Measurements from ENCODE around the gene NR1H2.

DNA sequence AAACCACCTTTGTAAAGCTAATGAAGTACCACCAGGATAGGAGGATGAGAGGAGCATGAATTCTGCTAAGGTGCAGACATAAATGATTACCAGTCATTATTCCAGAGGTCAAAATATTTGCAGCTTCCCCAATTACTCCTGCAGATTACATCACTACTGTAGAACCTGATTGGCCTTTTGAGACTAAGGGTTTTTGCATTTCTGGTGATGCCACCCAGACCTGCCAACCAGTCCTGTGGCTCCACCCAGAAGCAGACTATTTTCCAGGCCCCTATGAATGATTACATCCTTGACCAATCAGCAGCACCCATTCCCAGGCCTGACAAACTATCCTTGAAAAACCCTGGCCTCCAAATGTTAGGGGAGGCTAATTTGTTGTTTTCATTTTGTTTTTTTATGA, 35.9 kb upstream of the NR1H2 start:
- TF ChIP-seq CTCF (conservative IDR thresholded peaks at IDR 0.05; ENCODE audit: low read depth in 2 of 2) (no peak), EZH2phosphoT487 (IDR thresholded peaks at IDR 0.05; ENCODE audit: unreplicated experiment) (no peak), EZH2 (IDR thresholded peaks at IDR 0.05; ENCODE audit: low read depth, unreplicated experiment) (no peak), REST (IDR thresholded peaks at IDR 0.05; ENCODE audit: unreplicated experiment) (no peak), JUNB (IDR thresholded peaks at IDR 0.05; ENCODE audit: unreplicated experiment) (no peak), POLR2AphosphoS5 (IDR thresholded peaks at IDR 0.05; ENCODE audit: low read depth) (no peak), NANOG (IDR thresholded peaks at IDR 0.05; ENCODE audit: borderline replicate concordance) (no peak), CREB1 (CRISPR knock-in tag; IDR thresholded peaks at IDR 0.05; ENCODE audit: low read depth) (no peak), ZNF462 (CRISPR knock-in tag; IDR thresholded peaks at IDR 0.05) (no peak), ZNF114 (CRISPR knock-in tag; IDR thresholded peaks at IDR 0.05) (no peak), ZNF331 (CRISPR knock-in tag; IDR thresholded peaks at IDR 0.05; ENCODE audit: low read depth) (no peak), STAT1 (IDR thresholded peaks at IDR 0.05; ENCODE audit: unreplicated experiment) (no peak)

All from GM23338 (cell line).